SH-SY5Y (cell line): ENCODE results near the gene GBP2.

Experiments used
- GATA2 ChIP-seq: IDR thresholded peaks from 2 replicates; pipeline ENCODE4 v1.6.1; 2011; ENCODE audit warnings: mild to moderate bottlenecking, low read depth, low read length
- GATA3 ChIP-seq: IDR thresholded peaks from 2 replicates; pipeline ENCODE4 v1.6.1; 2011; ENCODE audit warnings: low read depth, mild to moderate bottlenecking, low read length, moderate library complexity

DNA sequence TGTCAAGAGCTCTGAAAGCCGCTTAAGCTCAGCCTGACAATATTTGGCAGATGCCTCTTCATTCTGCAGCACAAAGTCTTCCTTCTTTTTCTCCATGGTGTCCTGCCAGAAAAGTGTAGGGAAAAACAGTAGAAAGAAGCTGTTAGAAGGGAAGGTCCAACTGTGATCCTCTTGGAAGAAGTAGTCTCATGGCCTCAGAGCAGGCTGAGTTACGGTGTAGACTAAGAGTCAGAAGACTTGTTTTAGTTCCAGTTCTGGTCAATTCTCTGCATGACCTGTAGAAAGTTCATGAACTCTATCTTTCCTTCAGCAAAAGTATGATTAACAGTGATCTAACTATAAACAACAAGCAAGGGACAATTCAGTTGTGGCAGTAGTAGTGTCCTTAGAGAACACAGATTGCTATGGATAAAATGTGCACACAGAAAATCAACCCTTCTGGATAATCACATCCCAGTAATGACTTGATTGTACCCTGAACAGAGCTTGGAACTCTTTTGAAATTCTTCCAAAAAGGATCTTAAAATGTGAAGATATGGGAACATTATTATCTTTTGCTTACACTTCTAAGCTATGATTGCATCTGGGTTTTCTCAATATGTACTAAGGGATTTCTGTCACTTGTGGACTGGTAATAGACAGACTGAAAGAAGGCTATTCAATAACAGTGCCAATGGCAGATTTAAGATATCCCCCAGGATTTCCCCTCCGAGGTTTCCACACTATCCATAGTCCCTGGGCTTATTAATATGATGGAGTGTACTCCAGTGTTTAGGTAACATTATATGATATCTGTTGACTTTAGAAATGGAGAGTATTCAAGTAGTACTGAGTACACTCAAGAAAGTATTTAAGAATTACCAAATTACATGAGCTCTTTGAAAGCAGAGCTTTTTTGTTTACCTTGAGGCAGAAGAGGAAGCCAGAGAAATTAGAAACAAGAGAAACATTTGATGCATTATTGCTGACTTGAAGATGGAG, 22.1 kb upstream of the GBP2 start:
- TF ChIP-seq GATA2, result no peak
- no peak for TF ChIP-seq GATA3
